Stimulated activated CD8-positive, alpha-beta memory T cell treated with anti-CD3 and anti-CD28 coated beads, Interleukin-2, amount 100 ng/mL, for 1 hour (primary cell): ENCODE data around the gene PVALEF.
"Not testable (repeated sequence)": the region's sequence is repeated elsewhere in the genome, so short reads cannot be mapped to it uniquely, and the experiment has no call there.

Experiments
- DNase-seq, 2 donors: peaks; one replicate each; pipeline ENCODE4 v3.0.0-alpha.2; 2020; ENCODE audit warnings: low read depth in 2 of 2

The PVALEF gene

DNA sequence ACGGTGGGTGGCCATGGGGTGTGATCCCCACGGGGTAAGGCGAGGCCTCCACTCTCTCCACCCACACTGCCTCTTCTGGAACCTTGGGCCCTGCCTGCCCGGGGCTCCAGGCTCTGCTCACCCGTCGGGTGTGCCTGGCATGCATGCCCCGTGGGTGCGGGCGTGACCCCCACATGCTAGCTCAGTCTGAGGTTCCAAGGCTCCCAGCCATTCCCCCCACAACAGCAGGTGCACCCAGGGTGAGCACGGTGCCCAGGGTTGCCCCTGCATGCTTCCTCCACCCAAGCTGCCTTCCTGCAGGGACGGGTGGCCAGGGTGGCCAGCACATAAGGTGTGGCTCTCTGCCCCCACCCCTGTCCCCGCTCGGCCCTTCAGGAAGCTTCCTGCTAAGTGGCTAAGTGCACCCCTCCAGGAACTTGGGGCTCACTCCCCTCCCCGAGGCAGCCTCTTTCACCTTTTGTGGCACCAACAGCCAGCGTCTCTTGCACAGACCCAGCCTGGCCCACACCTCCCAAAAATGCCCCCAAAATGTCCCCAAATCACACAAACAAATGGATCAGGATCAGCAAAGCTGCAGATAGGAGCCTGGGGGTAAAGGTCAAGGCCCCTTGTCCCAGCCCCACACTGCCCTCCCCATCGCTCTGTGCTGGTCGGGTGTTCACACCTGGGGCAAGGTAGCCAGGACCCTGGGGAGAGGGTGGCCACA lies 21.4 kb upstream of the PVALEF start:
- no peak for DNase-seq

DNA sequence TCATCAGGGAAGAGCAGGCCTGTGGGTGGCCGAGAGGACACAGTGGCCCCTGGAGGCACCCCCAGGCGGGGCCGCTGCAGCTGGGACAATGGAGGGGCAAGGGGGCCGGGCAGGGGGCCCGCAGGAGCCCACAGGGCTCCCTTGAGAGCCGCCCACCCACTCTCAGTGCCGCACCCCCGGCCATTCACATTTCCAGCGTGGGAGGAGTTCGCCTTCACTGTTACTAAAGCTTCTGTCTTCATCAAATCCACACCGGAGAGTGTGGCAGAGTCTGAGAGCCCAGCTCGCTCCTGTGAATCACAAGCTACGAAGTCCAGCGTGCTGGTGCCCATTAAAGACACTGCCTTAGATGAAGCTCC lies 20.9 kb upstream of the PVALEF start:
- DNase-seq: no peak

DNA sequence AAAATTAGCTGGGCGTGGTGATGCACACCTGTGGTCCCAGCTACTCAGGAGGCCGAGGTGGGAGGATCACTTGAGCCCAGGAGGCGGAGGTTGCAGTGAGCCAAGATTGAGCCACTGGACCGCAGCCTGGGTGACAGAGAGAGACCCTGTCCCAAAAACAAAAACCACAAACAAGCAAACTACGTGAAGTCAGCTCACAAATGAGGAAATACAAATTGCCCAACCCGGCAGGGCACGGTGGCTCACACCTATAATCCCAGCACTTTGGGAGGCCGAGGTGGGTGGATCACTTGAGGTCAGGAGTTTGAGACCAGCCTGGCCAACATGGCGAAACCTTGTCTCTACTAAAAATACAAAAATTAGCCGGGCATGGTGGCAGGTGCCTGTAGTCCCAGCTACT lies 19.1 kb upstream of the PVALEF start:
- DNase-seq: not testable (repeated sequence)

DNA sequence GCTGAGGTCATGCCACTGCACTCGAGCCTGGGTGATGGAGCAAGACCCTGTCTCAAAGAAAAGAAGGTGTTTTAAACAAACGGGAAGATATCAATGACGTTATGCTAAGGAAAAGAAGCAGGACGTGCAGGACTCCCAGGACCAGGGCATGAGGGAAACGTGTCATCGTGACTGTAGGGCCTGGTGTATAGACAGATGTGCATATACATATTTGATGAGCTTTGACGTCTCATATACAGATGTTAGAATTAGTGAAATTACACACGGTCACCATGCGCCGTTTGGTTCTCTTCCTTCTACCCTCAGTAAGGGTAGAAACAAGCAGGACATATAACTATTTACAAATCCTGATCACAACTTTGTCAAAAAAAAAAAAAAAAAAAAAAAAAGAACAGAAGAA lies 17.6 kb upstream of the PVALEF start:
- DNase-seq: no peak

DNA sequence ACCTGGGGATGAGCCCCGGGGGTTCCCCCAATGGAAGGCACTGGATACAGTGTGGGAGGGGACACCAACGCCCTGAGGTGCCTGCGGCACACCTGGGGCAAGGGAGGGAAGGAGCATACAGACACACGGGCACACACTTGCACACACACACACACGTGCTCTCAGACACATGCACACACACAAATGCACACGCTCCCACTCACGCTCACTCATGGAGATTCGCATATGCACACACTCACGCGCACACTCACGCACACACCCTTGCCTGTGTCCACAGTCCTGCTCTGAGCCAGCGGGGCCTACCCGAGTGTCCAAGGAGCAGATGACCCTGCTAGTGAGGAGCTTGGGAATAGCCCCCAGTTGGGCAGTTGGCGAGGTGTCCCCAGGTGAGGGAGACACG lies 16.7 kb upstream of the PVALEF start:
- DNase-seq: no peak

DNA sequence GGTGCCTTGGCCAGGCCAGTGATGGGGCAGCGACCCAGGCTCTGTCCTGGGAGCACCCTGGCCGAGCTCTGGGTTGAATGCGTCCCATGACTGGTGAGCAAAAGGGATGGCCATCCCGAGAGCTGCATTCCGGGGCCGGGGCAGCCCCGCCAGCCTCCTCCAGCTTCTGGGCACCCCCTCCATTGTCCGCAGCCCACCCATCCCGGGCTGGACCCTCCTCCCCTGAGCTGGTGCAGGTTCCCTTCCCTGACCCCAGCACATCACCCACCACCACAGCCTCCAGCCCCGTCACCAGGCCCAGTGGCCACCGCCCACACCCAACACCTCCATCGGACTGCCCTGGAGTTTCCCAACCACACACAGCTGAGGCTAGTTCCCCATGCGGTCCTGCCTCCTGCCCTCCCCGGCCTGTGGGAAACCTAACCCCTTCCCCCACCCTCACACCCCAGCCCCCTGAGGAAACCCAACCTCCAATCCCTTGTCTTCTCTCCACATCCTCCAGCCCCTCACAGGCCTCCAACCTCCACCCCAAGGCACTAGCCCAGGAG lies 16.2 kb upstream of the PVALEF start:
- DNase-seq: no peak

DNA sequence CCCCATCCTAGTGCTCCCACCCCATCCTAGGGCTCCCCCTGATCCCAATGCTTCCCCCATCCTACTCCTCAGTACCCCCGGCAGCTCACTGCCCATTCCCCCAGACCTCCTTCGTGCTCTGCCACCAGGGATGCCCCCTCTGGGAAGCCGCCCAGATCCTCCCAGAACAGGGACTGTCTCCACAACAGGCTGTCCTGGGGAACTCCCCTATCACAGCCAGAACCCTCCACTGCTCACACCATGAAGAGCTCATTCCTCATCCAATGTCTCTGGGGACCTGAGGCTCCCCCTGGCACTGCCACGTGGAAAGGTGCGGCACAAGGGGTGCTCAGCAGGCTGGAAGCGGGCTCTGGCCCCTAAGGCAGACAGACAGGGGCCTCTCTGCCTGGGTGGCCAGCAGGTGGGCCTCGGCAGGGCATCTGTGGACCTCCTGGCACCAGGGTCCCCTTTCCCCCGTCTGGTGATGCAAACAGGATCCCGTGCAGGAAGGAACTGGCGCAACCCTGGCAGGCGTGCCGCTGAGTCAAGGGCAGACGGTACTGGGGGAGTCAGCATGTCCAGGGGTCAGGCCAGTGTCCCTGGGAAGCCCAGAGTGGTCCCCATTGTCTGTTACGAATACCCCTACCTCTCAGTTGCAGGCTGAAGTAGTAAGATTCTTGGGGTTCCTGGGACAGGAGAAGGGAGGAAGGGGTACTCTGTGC lies 14.8 kb upstream of the PVALEF start:
- no peak for DNase-seq

DNA sequence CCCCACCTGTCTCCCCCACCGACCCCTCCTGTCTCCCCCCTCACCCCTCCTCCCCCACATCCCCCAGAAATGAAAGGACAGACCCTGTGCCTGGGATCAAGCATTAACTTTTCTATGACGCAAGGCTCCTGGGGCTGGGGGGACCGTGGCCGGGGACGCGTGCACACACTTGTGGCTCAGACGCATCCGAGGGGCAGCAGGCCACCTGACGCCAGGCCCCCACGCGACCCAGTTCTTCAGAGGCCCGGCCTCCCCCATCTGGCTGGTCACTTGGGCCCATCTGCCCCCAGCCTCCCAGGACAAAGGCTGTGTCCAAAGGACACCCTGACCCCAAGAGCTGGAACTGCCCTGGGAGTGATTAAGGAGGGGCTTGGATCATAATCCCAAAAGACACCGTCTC lies 14.0 kb upstream of the PVALEF start:
- DNase-seq: no peak

DNA sequence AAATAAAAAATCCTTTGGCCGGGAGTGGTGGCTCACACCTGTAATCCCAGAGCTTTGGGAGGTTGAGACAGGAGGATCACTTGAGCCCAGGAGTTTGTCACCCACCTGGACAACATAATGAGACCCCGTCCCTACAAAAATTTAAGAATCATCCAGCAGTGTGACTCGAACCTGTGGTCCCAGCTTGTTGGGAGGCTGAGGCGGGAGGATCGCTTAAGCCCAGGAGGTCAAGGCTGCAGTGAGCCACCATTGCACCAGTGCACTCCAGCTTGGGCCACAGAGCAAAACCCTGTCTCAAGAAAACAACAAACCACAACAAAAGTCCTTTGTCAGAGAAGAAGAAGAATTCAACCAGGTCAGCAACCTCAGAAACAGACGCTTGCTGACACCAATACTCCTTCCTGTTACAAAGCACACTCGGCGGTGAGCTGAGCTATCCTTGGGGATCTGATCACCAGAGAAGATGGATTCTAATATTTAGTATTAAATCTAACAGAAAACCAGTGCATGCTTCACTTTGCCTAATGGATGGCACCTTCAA lies 12.9 kb upstream of the PVALEF start:
- no peak for DNase-seq

DNA sequence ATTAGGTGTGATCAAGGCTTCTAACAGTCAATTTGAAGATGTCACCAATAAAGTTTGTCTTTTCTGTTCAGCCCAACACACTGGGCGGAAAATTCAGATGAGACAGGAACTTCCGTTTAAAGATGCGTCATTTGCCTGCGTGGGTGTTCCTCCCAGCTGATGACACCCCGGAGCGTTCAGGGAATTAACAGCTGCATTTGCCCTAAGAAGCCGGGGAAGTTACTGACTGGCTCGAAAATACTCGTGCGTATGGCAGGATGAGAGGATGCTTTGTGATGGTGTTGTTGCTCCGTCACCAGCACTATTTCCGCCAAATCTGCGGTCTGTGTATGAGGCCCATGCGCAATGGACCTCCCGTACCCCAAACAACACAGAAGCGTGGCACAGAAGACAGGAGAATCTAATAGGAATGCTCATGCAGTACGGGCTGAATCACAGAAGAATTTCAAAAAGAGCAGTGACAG lies 11.9 kb upstream of the PVALEF start:
- no peak for DNase-seq

DNA sequence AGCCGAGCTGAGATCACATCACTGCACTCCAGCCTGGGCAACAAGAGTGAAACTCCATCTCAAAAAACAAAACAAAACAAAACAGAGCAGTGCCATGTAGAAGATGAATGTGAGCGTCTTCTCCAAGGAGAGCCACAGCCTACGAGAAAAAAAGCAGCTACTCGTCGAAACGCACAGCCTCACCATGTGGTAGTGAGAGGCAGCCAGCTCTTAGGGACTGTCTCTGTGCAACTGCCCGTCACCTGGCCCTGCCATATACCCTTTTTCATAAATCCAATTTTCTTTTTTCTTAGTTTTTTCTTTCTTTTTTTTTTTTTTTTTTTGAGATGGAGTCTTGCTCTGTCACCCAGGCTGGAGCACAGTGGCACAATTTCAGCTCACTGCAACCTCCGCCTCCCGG lies 11.3 kb upstream of the PVALEF start:
- DNase-seq: not testable (repeated sequence)

DNA sequence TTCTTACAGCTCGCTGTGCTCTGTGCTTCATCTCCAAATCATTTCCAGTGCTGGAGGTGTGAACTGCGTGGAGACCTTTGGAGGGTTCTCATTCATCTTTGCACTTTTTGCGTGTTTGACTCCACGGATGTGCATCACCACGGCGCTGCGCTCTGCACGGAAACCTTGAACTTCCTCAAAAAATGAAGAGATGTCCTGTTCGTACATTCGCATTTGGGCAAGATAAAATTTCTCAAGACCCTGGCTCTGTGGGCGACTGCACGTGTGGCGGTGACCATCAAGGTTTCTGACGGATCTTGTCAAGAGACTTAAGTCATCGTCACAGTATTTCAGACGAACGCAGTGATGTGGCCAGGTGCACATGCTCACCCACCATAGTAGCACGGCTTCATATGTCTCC lies 10.3 kb upstream of the PVALEF start:
- no peak for DNase-seq

DNA sequence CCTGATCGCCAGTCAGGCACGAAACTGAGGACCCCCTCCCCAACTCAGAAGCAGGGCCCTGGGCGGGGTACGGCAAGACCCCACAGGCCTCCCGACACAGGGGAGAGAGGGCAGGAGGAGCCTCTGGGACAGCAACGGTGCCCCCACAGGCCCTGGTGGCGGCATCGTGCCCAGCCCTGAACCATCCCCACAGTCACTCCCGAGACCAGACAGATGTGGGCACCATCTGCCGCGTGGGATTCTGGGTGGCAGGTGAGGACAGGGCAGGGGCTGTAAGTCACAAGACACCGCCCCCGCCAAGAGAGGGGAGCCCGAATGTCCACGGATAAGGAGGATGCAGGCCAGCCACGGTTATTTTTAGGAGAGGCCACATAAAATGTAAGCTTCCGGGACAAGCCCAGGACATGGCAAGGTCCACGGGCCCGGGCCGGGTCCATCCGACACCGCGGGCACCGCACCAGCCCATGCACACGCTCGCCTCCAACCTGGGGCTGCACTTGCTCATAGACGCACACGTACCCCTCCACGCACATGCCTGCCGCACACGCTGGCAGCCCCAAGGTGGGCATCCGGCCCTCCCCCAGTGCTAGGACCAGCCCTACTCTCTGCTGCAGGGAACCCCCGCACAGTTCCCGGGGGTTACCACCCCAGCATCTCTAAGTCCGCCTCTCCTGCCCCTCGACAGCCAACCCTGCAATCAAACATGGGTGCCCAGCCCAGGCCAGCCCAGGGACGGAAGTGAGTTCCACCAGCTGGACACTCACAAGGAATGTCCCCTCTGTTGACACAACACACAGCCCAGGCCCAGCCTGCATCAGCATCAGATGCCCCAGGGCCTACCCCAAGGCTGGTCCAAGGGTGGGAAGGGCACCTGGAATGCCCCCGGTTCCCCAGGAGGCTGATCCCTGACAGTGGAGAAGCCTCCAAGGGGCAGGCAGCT lies 8.2 kb upstream of the PVALEF start:
- no peak for DNase-seq

DNA sequence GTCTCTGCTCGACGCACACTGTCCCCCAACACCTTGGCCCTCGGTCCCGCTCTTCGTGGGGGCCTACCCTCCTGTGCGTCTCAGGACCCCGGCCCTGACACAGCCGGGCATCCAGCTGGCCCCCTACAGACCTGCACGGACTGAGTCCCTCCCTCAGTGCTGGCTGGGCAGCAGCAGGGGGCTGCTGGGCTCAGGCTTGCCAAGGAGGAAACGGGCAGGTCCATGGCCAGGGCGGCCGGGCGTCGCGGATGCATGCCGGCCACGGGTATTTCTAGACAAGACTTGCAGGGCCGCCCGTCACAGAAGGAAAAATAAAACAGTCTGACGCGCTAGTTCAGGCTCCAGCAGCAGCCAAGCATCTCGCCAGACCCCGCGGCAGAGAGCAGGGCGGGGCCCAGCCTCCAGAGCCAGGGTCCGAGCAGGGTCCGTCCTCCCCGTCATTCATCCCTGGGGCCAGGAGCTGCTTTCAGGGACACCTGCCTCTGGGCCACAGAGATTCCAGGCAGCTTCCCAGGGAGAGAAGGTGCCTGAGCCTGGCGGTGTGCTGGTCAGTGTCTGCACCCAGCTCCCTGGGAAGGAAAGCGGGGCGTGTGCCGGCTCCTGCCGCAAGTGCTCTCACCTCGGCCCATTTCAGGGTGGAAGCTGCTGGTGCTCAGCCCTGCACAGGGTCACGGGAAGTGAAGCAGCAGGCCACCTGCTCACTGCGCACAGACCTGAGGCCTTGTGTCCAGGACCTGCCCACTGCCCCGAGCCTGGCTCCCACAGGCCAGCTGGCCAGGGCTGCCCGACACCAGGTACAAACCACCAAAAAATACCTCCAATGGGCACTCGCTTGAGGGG lies 7.2 kb upstream of the PVALEF start:
- DNase-seq: no peak

DNA sequence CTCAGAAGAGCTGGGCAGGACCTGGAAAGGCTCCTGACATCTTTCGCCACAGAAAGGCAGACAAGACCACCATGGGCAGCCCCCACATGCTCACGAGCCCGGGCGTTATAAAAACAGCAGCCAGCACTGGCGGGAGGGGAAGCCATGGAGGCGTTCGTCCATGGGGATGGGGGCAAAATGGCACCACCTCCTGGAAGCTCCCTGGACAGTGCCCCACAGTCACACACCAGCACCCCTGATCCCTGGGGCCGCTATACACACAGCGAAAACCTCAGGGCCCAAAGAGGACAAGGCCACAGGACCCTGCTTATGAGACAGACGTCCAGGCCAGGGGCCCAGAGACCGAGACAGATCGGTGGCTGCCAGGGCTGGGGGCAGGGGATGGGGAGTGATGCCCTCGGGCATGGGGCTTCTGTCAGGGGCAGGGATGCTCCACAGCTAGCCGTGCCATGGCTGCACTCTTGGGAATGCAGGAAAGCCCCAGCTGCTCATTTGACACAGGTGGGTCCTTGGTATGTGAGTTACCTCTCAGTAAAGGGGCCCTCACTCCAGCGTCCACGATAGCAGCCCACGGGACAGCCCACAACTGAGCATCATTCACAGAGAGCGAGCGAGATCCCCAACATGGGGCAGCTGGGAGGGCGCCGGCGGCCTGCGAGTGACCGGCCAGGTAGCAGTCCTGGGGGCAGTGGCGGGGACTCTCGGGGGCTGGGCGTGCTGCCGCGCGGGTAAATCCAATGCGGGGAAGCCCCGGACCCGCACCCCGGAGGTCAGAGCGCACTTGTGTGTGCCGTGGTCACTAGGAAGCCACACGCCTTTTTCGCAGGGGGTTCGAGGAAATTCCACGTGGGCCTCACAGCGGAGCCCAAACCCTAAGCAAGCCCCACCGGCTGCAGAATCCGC lies 6.4 kb upstream of the PVALEF start:
- no peak for DNase-seq

DNA sequence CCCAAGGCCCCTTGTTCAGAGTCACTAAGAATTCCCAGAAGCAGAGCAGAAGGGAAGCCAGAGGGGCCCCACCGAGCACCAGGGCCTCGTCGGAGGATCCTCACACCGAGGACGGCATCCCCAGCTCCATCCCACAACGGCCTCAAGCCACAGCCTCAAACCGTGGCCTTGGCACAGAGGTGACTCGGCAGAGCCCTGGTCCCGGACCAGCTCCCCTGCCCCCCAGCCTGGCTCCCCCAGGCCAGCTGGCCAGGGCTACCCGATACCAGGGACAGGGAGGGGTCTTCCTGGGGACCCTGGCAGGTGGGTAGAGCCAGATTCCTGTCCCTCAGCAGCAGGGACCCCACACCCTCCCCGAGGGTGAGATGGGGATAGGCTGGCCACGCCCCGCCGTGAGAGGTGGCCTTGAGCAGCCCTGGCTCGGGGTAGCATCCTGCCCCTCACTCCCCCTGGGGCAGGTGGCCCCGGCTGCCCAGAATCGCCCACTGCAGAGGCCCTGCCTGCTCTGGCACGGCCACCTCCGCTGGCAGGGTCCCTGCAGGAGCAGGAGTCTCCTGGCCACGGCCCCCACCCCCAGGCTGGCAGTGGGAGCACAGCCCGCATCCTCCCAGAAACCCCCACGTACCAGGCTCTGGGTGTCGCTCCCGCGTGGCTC lies 5.6 kb upstream of the PVALEF start:
- no peak for DNase-seq

DNA sequence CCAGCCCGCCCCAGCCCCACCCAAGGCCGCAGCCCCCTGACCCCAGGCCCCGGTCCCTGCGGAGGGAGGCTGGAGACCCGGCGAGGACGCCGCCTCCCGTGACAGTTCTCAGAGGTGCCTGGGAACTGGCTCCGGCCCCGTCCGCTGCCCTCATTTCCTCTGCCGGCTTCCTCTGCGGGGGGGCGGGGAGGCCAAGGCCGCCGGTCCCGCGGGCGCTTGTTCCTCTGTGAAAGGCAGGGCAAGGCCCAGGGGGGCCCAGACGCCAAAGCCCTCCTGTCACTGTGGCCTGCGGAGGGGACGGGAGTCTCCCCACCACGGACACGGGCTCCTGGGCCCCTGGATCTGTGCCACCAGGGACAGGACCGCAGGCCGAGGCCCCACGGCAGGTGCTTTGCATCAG lies 5.0 kb upstream of the PVALEF start:
- DNase-seq: no peak

DNA sequence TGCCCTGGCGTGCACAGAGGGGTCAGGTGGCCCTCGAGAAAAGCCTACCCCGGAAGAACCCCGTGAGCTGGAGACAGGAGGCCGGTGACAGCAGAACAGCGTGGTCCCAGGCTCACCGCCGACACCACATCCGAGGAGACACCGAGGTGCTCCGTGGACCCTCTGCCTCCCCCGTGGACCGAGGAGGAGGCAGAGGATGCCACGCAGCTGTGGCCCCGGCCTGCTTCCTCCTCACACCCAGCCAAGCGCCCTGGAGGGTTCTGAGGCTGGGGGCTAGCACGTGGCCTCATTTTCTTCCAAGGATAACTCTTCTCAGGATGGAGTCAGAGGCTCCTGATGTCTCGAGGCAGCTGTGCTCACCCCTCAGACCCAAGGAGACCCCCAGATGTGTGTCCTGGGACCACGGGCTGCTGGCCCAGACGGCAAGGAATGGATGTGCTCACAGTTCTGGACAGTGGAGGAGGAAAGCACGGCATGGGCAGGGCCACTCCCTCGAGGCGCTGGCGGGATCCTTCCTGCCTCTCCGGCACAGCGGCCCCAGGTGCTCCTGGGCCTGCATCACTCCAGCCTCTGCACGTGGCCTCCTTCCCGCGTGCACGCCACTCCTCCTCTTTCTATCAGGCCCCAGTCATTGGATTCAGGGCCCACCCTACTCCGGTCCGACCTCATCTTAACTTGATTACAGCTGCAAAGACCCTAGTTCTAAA lies 4.4 kb upstream of the PVALEF start:
- DNase-seq: no peak

DNA sequence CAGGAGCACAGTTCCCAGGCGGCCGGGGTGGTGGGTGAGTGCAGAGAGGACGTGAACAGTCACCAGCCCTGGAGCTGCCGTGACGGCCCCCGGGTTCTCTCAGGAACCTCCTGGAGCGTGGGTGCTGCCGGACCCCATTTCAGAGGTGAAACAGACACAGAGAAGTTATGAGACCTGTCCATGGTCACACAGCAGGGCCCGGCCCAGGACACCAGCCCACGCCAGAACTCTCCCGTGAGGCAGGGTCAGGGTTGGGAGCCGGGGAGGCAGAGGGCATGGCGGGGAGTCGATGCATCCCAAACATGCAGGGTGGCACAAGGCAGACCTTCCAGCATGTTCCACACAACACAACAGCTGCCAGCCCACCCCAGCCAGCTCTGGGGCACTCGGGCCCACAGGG lies 3.8 kb upstream of the PVALEF start:
- no peak for DNase-seq
